Daoy (cell line): ENCODE results near the gene UBE2L5. TPM values are rescaled to one million over a fixed set of nuclear protein-coding genes. Genes with fewer than 3 reads are reported as not detected.

Experiments
- DNase-seq: peaks from one replicate; pipeline ENCODE4 v3.0.0-alpha.2; 2015; ENCODE audit warnings: low read depth
- total RNA-seq: library from RNA; depleted of rRNA; stranded (reverse); fragments of >200 nt; shearing (Covaris generic); gene quantifications from 2 replicates; pipeline ENCODE4 v1.2.3, GENCODE V29; 2014; rRNA removed

UBE2L5 gene
- not detected in 2 replicates for total RNA-seq

- DNase-seq = peak; percentile 79
Measured at GRCh38 chr13:30422054-30422839, at the start of gene UBE2L5. Gene UBE2L5 (plus strand): TSS chr13:30422493. CDS start chr13:30427991, 5,498 bp downstream.

GRCh38 chr13:30373727-30374126 lies 48.6 kb upstream of the UBE2L5 start:
- DNase-seq = no peak

GRCh38 chr13:30375265-30375835 lies 46.9 kb upstream of the UBE2L5 start:
- no peak for DNase-seq

GRCh38 chr13:30376426-30377311 lies 45.6 kb upstream of the UBE2L5 start:
- DNase-seq = no peak

GRCh38 chr13:30377312-30377685 lies 45.0 kb upstream of the UBE2L5 start:
- DNase-seq = no peak

- no peak for DNase-seq
Measured at GRCh38 chr13:30378191-30378590, 44.1 kb upstream of the UBE2L5 start.

- no peak for DNase-seq
Measured at GRCh38 chr13:30381049-30381448, 41.2 kb upstream of the UBE2L5 start.

- no peak for DNase-seq
Measured at GRCh38 chr13:30382836-30383525, 39.3 kb upstream of the UBE2L5 start.

- no peak for DNase-seq
Measured at GRCh38 chr13:30388406-30389283, 33.6 kb upstream of the UBE2L5 start.

GRCh38 chr13:30391956-30392680 lies 30.2 kb upstream of the UBE2L5 start:
- no peak for DNase-seq

- DNase-seq = no peak
Measured at GRCh38 chr13:30392681-30393045, 29.6 kb upstream of the UBE2L5 start.

- no peak for DNase-seq
Measured at GRCh38 chr13:30394751-30395191, 27.5 kb upstream of the UBE2L5 start.

GRCh38 chr13:30395192-30396158 lies 26.8 kb upstream of the UBE2L5 start:
- DNase-seq = peak; percentile 68

- DNase-seq = no peak
Measured at GRCh38 chr13:30396434-30397075, 25.7 kb upstream of the UBE2L5 start.

- DNase-seq = no peak
Measured at GRCh38 chr13:30398601-30399072, 23.7 kb upstream of the UBE2L5 start.

GRCh38 chr13:30400376-30400775 lies 21.9 kb upstream of the UBE2L5 start:
- DNase-seq = no peak

- no peak for DNase-seq
Measured at GRCh38 chr13:30401347-30401746, 20.9 kb upstream of the UBE2L5 start.

GRCh38 chr13:30403456-30403855 lies 18.8 kb upstream of the UBE2L5 start:
- DNase-seq = no peak
